ENCODE data around the gene CAMK2N1. TPM values are rescaled to one million over a fixed set of nuclear protein-coding genes. Genes with fewer than 3 reads are reported as not detected.

The CAMK2N1 gene
- total and polyA plus RNA-seq, 2 donors (not counting 1 experiment from before 2014, with no cell fraction given), result 79.9 to 156 TPM

DNA sequence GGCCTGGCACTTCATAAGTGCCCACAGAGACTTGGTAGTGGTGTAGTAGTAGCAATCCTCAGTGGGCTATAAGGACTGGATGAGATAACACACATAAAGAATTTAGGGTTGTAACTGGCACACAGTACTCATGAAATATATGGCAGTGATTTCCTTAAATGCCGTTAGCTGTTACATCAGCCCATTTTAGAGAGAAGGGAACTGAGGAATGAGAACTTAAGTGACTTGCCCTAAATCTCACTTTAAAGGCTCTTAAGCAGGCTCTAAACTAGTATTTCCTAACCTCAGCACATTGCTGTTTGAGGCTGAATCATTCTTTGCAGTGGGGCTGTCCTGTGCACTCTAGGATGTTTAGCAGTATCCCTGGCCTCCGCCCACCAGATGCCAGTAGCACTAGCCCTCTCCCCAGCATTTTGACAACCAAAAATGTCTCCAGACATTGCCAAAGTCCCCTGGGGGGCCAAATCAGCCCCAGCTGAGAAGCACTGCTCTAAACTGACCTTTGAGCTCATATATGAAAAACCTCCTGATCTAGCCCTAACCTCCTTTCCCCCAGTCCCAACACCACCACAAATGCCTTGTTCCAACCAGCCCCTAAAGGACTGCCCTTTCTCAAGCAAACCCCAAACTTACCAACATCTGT lies 11.6 kb downstream of the CAMK2N1 start:
- Histone ChIP-seq H3K27me3 (ENCODE audit: control insufficient read depth, insufficient read depth, low read length) (no peaks in the 10 kb centered on the region), H3K4me1 (ENCODE audit: control insufficient read depth, extremely low read depth, insufficient read depth, low read length) (peaks cover 28% of the 10 kb centered on the region), H3K79me2 (ENCODE audit: control insufficient read depth, insufficient read depth, low read length) (no peaks in the 10 kb centered on the region), H3K36me3 (ENCODE audit: control insufficient read depth, insufficient read depth, low read length) (no peaks in the 10 kb centered on the region), H3K9ac (ENCODE audit: insufficient read depth, low read length) (no peak overlapping the region), H3K4me3 (replicated peaks in 1 of 4; ENCODE audit: control extremely low read depth in 1 of 4, insufficient read depth in 1 of 4, low read depth in 3 of 4, low read length in 4 of 4) (no peak overlapping the region), H3K9me3 (ENCODE audit: control insufficient read depth, insufficient read depth, low read depth, low read length) (no peaks in the 10 kb centered on the region), H4K20me1 (ENCODE audit: control insufficient read depth, extremely low read depth, insufficient read depth, low read length) (no peaks in the 10 kb centered on the region), H3K4me2 (ENCODE audit: extremely low read depth, insufficient read depth, low read length) (no peak overlapping the region), H2AFZ (ENCODE audit: low read length) (no peak overlapping the region), H3K27ac (ENCODE audit: insufficient read depth, low read length) (no peak overlapping the region)
- no peak for TF ChIP-seq CTCF (conservative IDR thresholded peaks at IDR 0.05 in 1 of 2, IDR thresholded peaks at IDR 0.05 in 1 of 2; ENCODE audit: low read depth in 1 of 2, low read length in 2 of 2)
- no peak for TF ChIP-seq EZH2 (IDR thresholded peaks at IDR 0.05; ENCODE audit: low read length, missing control alignments)
- peak in 1 of 2 donors; percentile 44 for DNase-seq (ENCODE audit: low read depth in 2 of 2)

DNA sequence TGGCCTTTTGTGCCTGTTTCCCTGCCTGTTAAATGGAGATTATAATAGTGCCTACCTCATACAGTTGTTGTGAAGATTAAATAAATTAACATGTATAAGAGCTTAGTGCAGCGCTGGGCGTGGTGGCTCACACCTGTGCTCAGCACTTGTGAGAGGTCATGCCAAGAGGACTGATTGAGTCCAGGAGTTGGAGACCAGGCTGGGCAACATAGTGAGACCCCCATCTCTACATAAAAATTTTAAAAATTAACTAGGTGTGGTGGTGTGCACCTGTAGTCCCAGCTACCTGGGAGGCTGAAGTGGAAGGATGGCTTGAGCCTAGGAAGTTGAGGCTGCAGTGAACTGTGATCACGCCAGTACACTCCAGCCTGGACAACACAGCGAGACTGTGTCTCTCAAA lies 12.1 kb downstream of the CAMK2N1 start:
- no peaks in the 10 kb centered on the region for H3K36me3 ChIP-seq (ENCODE audit: control insufficient read depth, insufficient read depth, low read length)
- H3K4me1 ChIP-seq (ENCODE audit: control insufficient read depth, extremely low read depth, insufficient read depth, low read length), result peaks cover 27% of the 10 kb centered on the region
- H3K27me3 ChIP-seq (ENCODE audit: control insufficient read depth, insufficient read depth, low read length), result peaks cover 2% of the 10 kb centered on the region
- no peaks in the 10 kb centered on the region for H4K20me1 ChIP-seq (ENCODE audit: control insufficient read depth, extremely low read depth, insufficient read depth, low read length)
- no peak overlapping the region for H2AFZ ChIP-seq (ENCODE audit: low read length)
- no peaks in the 10 kb centered on the region for H3K79me2 ChIP-seq (ENCODE audit: control insufficient read depth, insufficient read depth, low read length)
- no peak overlapping the region for H3K9ac ChIP-seq (ENCODE audit: insufficient read depth, low read length)
- TF ChIP-seq CTCF (conservative IDR thresholded peaks at IDR 0.05 in 1 of 2, IDR thresholded peaks at IDR 0.05 in 1 of 2; ENCODE audit: low read depth in 1 of 2, low read length in 2 of 2) (no peak), EZH2 (IDR thresholded peaks at IDR 0.05; ENCODE audit: low read length, missing control alignments) (no peak)
- H3K4me3 ChIP-seq (replicated peaks in 1 of 4; ENCODE audit: control extremely low read depth in 1 of 4, insufficient read depth in 1 of 4, low read depth in 3 of 4, low read length in 4 of 4), result no peak overlapping the region
- H3K9me3 ChIP-seq (ENCODE audit: control insufficient read depth, insufficient read depth, low read depth, low read length), result no peaks in the 10 kb centered on the region
- no peak overlapping the region for H3K27ac ChIP-seq (ENCODE audit: insufficient read depth, low read length)
- no peak for DNase-seq (ENCODE audit: low read depth in 2 of 2)
- H3K4me2 ChIP-seq (ENCODE audit: extremely low read depth, insufficient read depth, low read length), result no peak overlapping the region

DNA sequence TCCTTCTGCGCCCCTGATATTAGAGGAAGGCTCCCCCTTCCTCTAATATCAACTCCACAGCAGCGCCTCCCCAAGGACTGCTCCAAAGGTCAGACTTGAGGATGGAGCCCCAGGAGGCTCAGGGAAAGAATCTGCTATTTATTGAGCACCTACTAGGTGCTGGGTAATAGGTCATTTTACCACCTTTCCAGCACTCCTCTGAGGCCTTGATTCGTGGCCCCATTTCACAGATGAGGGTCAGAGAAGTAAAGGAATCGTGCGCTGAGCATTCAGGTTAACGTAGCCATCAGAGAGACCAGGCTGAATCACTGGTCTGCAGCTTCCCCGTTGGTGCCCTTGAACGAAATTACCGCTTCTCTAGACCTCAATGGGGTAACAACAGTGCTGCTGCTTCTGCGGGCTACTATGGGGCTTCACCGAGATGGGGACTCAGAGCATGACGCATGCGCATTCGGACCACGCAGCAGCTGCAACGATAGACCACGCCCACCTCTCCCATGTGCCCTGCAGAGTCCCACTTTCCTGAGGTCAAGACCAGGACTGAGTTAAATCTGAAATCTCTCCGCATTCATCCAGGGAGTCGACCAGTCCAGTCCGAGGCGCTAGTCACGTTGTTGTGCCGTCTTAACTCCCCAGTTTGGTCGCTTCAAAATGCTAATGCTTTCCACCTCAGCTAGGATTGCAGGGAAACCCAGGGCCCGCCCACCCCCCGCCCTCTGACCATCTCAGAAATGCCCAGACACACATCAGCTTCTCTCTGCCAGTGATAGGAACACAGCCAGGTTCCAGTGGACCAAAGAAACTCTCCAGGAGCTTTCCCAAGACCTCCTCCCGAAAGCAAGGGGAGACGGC lies 12.9 kb downstream of the CAMK2N1 start:
- TF ChIP-seq EZH2 (IDR thresholded peaks at IDR 0.05; ENCODE audit: low read length, missing control alignments) (no peak), CTCF (conservative IDR thresholded peaks at IDR 0.05 in 1 of 2, IDR thresholded peaks at IDR 0.05 in 1 of 2; ENCODE audit: low read depth in 1 of 2, low read length in 2 of 2) (no peak)
- peak; percentile 38 to 67 for DNase-seq (ENCODE audit: low read depth in 2 of 2)
- Histone ChIP-seq H2AFZ (ENCODE audit: low read length) (no peak overlapping the region), H3K4me1 (ENCODE audit: control insufficient read depth, extremely low read depth, insufficient read depth, low read length) (peaks cover 21% of the 10 kb centered on the region), H3K4me3 (replicated peaks in 1 of 4; ENCODE audit: control extremely low read depth in 1 of 4, insufficient read depth in 1 of 4, low read depth in 3 of 4, low read length in 4 of 4) (no peak overlapping the region), H3K36me3 (ENCODE audit: control insufficient read depth, insufficient read depth, low read length) (no peaks in the 10 kb centered on the region), H3K9ac (ENCODE audit: insufficient read depth, low read length) (no peak overlapping the region), H3K9me3 (ENCODE audit: control insufficient read depth, insufficient read depth, low read depth, low read length) (no peaks in the 10 kb centered on the region), H3K27ac (ENCODE audit: insufficient read depth, low read length) (no peak overlapping the region), H4K20me1 (ENCODE audit: control insufficient read depth, extremely low read depth, insufficient read depth, low read length) (no peaks in the 10 kb centered on the region), H3K4me2 (ENCODE audit: extremely low read depth, insufficient read depth, low read length) (peak overlapping the region; percentile 36), H3K79me2 (ENCODE audit: control insufficient read depth, insufficient read depth, low read length) (no peaks in the 10 kb centered on the region), H3K27me3 (ENCODE audit: control insufficient read depth, insufficient read depth, low read length) (peaks cover 7% of the 10 kb centered on the region)
